ENCODE results near the gene WDR88.
"Not testable (repeated sequence)": the region's sequence is repeated elsewhere in the genome, so short reads cannot be mapped to it uniquely, and the experiment has no call there.

WDR88 gene

GRCh38 chr19:33174186-33174585 lies 42.3 kb downstream of the WDR88 start:
- no peak for DNase-seq

- no peak for DNase-seq
Observed at GRCh38 chr19:33175156-33175782, 43.4 kb downstream of the WDR88 start.

- DNase-seq = no peak
Observed at GRCh38 chr19:33175886-33176669, 44.2 kb downstream of the WDR88 start.

GRCh38 chr19:33176670-33177416 lies 44.9 kb downstream of the WDR88 start:
- peak; percentile 98 for DNase-seq

GRCh38 chr19:33177417-33177979 lies 45.6 kb downstream of the WDR88 start:
- DNase-seq = peak; percentile 75

GRCh38 chr19:33186431-33187182 lies 54.7 kb downstream of the WDR88 start:
- no peak for DNase-seq

- DNase-seq = peak; percentile 54
Observed at GRCh38 chr19:33187183-33187540, 55.2 kb downstream of the WDR88 start.

- no peak for DNase-seq
Observed at GRCh38 chr19:33189453-33189852, 57.5 kb downstream of the WDR88 start.

GRCh38 chr19:33191092-33191491 lies 59.2 kb downstream of the WDR88 start:
- not testable (repeated sequence) for DNase-seq

GRCh38 chr19:33191501-33191900 lies 59.6 kb downstream of the WDR88 start:
- no peak for DNase-seq

GRCh38 chr19:33192010-33192409 lies 60.1 kb downstream of the WDR88 start:
- no peak for DNase-seq

GRCh38 chr19:33193269-33193864 lies 61.5 kb downstream of the WDR88 start:
- no peak for DNase-seq

- DNase-seq = no peak
Observed at GRCh38 chr19:33193865-33194362, 62.0 kb downstream of the WDR88 start, which contains the start of gene LRP3. TSS of gene LRP3 (plus strand) at chr19:33194330. CDS start at chr19:33194786, 456 bp downstream.

GRCh38 chr19:33194532-33194885 lies 62.6 kb downstream of the WDR88 start:
- DNase-seq = no peak

- no peak for DNase-seq
Observed at GRCh38 chr19:33194886-33195644, 63.2 kb downstream of the WDR88 start.

- no peak for DNase-seq
Observed at GRCh38 chr19:33195645-33196347, 63.9 kb downstream of the WDR88 start.

- no peak for DNase-seq
Observed at GRCh38 chr19:33196446-33197193, 64.7 kb downstream of the WDR88 start.

- no peak for DNase-seq
Observed at GRCh38 chr19:33197591-33198000, 65.7 kb downstream of the WDR88 start.

- DNase-seq = no peak
Observed at GRCh38 chr19:33198169-33198568, 66.3 kb downstream of the WDR88 start.
